HEK293 (cell line): Measurements from ENCODE around the gene COL12A1.

Experiments
- CTCF ChIP-seq: fragments of 450-650 bp; formaldehyde crosslinking; IDR thresholded peaks from 2 replicates; pipeline ENCODE4 v1.5.1; 2016; ENCODE audit warnings: missing biosample characterization, missing genetic modification characterization
- KLF1 ChIP-seq: fragments of 450-650 bp; formaldehyde crosslinking; IDR thresholded peaks from 2 replicates; pipeline ENCODE4 v1.5.1; 2016; ENCODE audit warnings: missing biosample characterization, missing genetic modification characterization
- TRIM28 ChIP-seq: IDR thresholded peaks from 2 replicates; pipeline ENCODE4 v1.6.1; 2011; ENCODE audit warnings: low read length, control low read depth, borderline replicate concordance
- YY1 ChIP-seq: fragments of 450-650 bp; formaldehyde crosslinking; IDR thresholded peaks from 2 replicates; pipeline ENCODE4 v1.5.1; 2018; ENCODE audit warnings: missing biosample characterization, missing genetic modification characterization
- ZBTB20 ChIP-seq: fragments of 450-650 bp; formaldehyde crosslinking; IDR thresholded peaks from 2 replicates; pipeline ENCODE4 v1.5.1; 2016; ENCODE audit warnings: missing biosample characterization, missing genetic modification characterization
- ZBTB21 ChIP-seq: fragments of 450-650 bp; formaldehyde crosslinking; IDR thresholded peaks from 2 replicates; pipeline ENCODE4 v1.5.1; 2017; ENCODE audit warnings: missing biosample characterization, missing genetic modification characterization
- ZBTB8A ChIP-seq: fragments of 450-650 bp; formaldehyde crosslinking; IDR thresholded peaks from 2 replicates; pipeline ENCODE4 v1.5.1; 2016; ENCODE audit warnings: missing biosample characterization, missing genetic modification characterization
- ZNF23 ChIP-seq: fragments of 450-650 bp; formaldehyde crosslinking; IDR thresholded peaks from 2 replicates; pipeline ENCODE4 v1.5.1; 2016; ENCODE audit warnings: missing biosample characterization, missing genetic modification characterization, borderline replicate concordance
- ZNF362 ChIP-seq: fragments of 450-650 bp; formaldehyde crosslinking; IDR thresholded peaks from 2 replicates; pipeline ENCODE4 v1.5.1; 2016; ENCODE audit warnings: missing biosample characterization, missing genetic modification characterization
- ZNF366 ChIP-seq: fragments of 450-650 bp; formaldehyde crosslinking; conservative IDR thresholded peaks from 2 replicates; pipeline ENCODE4 v1.5.1; 2016; ENCODE audit warnings: missing biosample characterization, missing genetic modification characterization

- TF ChIP-seq ZNF23 (tag by site-specific recombination) = no peak
- no peak for TF ChIP-seq CTCF
- TF ChIP-seq ZNF366 (tag by site-specific recombination) = no peak
- TF ChIP-seq ZBTB8A (tag by site-specific recombination) = no peak
- TF ChIP-seq ZNF362 (tag by site-specific recombination) = no peak
- TF ChIP-seq ZBTB21 (tag by site-specific recombination) = no peak
- no peak for TF ChIP-seq TRIM28
- TF ChIP-seq KLF1 (tag by site-specific recombination) = no peak
- no peak for TF ChIP-seq ZBTB20
- TF ChIP-seq YY1 (tag by site-specific recombination) = no peak
Measured at GRCh38 chr6:75128878-75129570, 76.8 kb downstream of the COL12A1 start.
